Endothelial cell of umbilical vein (primary cell): ENCODE data around the gene PTCD3.

Experiments used
- CTCF ChIP-seq, 2 donors: IDR thresholded peaks; 1 replicate in 1 of 2; 2 replicates in 1 of 2; pipeline ENCODE4 v1.5.1; 2011; ENCODE audit warnings: low read length in 2 of 2, mild to moderate bottlenecking in 2 of 2, moderate library complexity in 2 of 2, control low read depth in 1 of 2, inconsistent platforms in 1 of 2, low read depth in 1 of 2; ENCODE audit not compliant: insufficient read depth in 1 of 2; ENCODE audit errors: extremely low read depth in 1 of 2
- EZH2 ChIP-seq: IDR thresholded peaks from 2 replicates; pipeline ENCODE4 v1.6.1; 2012; ENCODE audit warnings: borderline replicate concordance, low read depth, mild to moderate bottlenecking, moderate library complexity, low read length, inconsistent platforms; ENCODE audit not compliant: severe bottlenecking
- FOS ChIP-seq: IDR thresholded peaks from 2 replicates; pipeline ENCODE4 v1.6.1; 2011; ENCODE audit warnings: mild to moderate bottlenecking, low read length, moderate library complexity, borderline replicate concordance; ENCODE audit not compliant: insufficient read depth
- GATA2 ChIP-seq: IDR thresholded peaks from 2 replicates; pipeline ENCODE4 v1.7.0; 2011; ENCODE audit warnings: low read depth, mild to moderate bottlenecking, moderate library complexity, mixed read lengths, low read length; ENCODE audit not compliant: insufficient read length, insufficient read depth
- JUN ChIP-seq: IDR thresholded peaks from 2 replicates; pipeline ENCODE4 v1.6.1; 2011; ENCODE audit warnings: borderline replicate concordance, low read depth; ENCODE audit not compliant: insufficient read length, insufficient read depth
- MAX ChIP-seq: IDR thresholded peaks from 2 replicates; pipeline ENCODE4 v1.6.1; 2011; ENCODE audit not compliant: insufficient read depth, insufficient read length
- POLR2A ChIP-seq: IDR thresholded peaks from 2 replicates; pipeline ENCODE4 v1.6.1; 2012; ENCODE audit warnings: low read depth, mild to moderate bottlenecking, control low read depth, low read length
- POLR2AphosphoS5 ChIP-seq: IDR thresholded peaks from 2 replicates; pipeline ENCODE4 v1.6.1; 2012; ENCODE audit warnings: low read depth, mild to moderate bottlenecking, control low read depth, low read length, moderate library complexity; ENCODE audit not compliant: insufficient read depth

- no peak for TF ChIP-seq POLR2A
- TF ChIP-seq CTCF (IDR thresholded peaks at IDR 0.05; ENCODE audit: extremely low read depth in 1 of 2, insufficient read depth in 1 of 2, low read depth in 1 of 2, low read length in 2 of 2) = no peak
- no peak for TF ChIP-seq EZH2
- TF ChIP-seq GATA2 = no peak
- TF ChIP-seq MAX = no peak
- TF ChIP-seq POLR2AphosphoS5 = no peak
- no peak for TF ChIP-seq JUN
- TF ChIP-seq FOS = no peak
Measured at GRCh38 chr2:86107031-86107430, 996 bp downstream of the PTCD3 start.
